A673 (cell line): ENCODE measurements around the gene SPAG9. TPM values are rescaled to one million over a fixed set of nuclear protein-coding genes. Genes with fewer than 3 reads are reported as not detected.

ENCODE experiments used
- BruUV-seq: library from RNA; stranded (reverse); fragments of 400-500 nt; replicated peaks from 2 replicates; lab custom pipeline; 2021; lab: Mats Ljungman, UMichigan
- CTCF ChIA-PET: fragments of 300-600 bp; sonication (Branson Sonifier 250); formaldehyde crosslinking; loops from one replicate; lab custom pipeline; 2022; ENCODE audit warnings: antibody characterized with exemption; lab: Charles Lee
- POLR2A ChIA-PET: fragments of 300-600 bp; sonication (Branson Sonifier 250); formaldehyde crosslinking; loops from one replicate; lab custom pipeline; 2022; ENCODE audit warnings: antibody characterized with exemption; ENCODE audit not compliant: low non-redundant PET; lab: Charles Lee
- DNase-seq: peaks from one replicate; pipeline ENCODE4 v3.0.0-alpha.2; 2015; ENCODE audit warnings: low spot score
- H3K27ac ChIP-seq: fragments of 200-600 bp; sonication (generic); 2 replicates; pipeline ENCODE4 v1.5.1; 2016; ENCODE audit warnings: mixed run types, low read depth, mild to moderate bottlenecking, mixed read lengths, antibody characterized with exemption, low read length; ENCODE audit not compliant: poor library complexity, severe bottlenecking
- H3K27me3 ChIP-seq: fragments of 200-600 bp; sonication (generic); replicated peaks from 2 replicates; pipeline ENCODE4 v1.6.1; 2017; ENCODE audit warnings: mixed run types, low read depth, mild to moderate bottlenecking, mixed read lengths, antibody characterized with exemption, low read length; ENCODE audit not compliant: insufficient read depth, poor library complexity
- H3K36me3 ChIP-seq: fragments of 200-600 bp; sonication (generic); 2 replicates; pipeline ENCODE4 v1.6.1; 2016; ENCODE audit warnings: mixed run types, mild to moderate bottlenecking, mixed read lengths, antibody characterized with exemption, low read length; ENCODE audit not compliant: insufficient read depth, poor library complexity, severe bottlenecking
- H3K4me1 ChIP-seq: fragments of 200-600 bp; sonication (generic); 2 replicates; pipeline ENCODE4 v1.6.1; 2017; ENCODE audit warnings: mixed run types, mild to moderate bottlenecking, mixed read lengths, antibody characterized with exemption, low read length; ENCODE audit not compliant: insufficient read depth, poor library complexity, severe bottlenecking
- H3K4me3 ChIP-seq: fragments of 200-600 bp; sonication (generic); 2 replicates; pipeline ENCODE4 v1.5.1; 2016; ENCODE audit warnings: low read depth, mixed run types, mild to moderate bottlenecking, mixed read lengths, low read length; ENCODE audit not compliant: poor library complexity, severe bottlenecking
- H3K9me3 ChIP-seq: fragments of 200-600 bp; sonication (generic); 2 replicates; pipeline ENCODE4 v1.6.1; 2016; ENCODE audit warnings: mixed run types, low read depth, mild to moderate bottlenecking, mixed read lengths, antibody characterized with exemption, low read length; ENCODE audit not compliant: poor library complexity, severe bottlenecking
- CTCF ChIP-seq: fragments of 300-800, 200-600 bp; sonication (generic); conservative IDR thresholded peaks from 2 replicates; pipeline ENCODE4 v1.5.1; 2017; ENCODE audit warnings: low read depth, mild to moderate bottlenecking, antibody characterized with exemption, low read length, moderate library complexity, mixed read lengths
- EZH2 ChIP-seq: fragments of 200-600 bp; sonication (generic); IDR thresholded peaks from 2 replicates; pipeline ENCODE4 v1.6.1; 2017; ENCODE audit warnings: borderline replicate concordance, low read depth, mild to moderate bottlenecking, mixed read lengths, antibody characterized with exemption, low read length; ENCODE audit not compliant: poor library complexity, severe bottlenecking
- intact Hi-C: fragments of 100-400 bp; cut with micrococcal nuclease; formaldehyde crosslinking; loops from one replicate; pipeline ENCODE4 v1.10.0; 2022; ENCODE audit not compliant: unreplicated experiment
- total RNA-seq: library from RNA; stranded (reverse); gene quantifications from 2 replicates; pipeline ENCODE4 v1.2.3, GENCODE V29; 2021

Gene SPAG9
- total RNA-seq, 1 experiment from 2014 or later = 82.0 TPM

- no peak for DNase-seq
- no peak for TF ChIP-seq EZH2
- no peak for TF ChIP-seq CTCF
- no peaks in the 10 kb centered on the region for H3K36me3 ChIP-seq
- ChIA-PET CTCF (interaction anchor here (0.7 kb wide), 1 partner anchor 31 kb away, joined by 6 read pairs; no protein-coding TSS in a partner anchor), POLR2A (no interaction called here)
- H3K27ac ChIP-seq = no peak overlapping the region
- peaks cover 52% of the 10 kb centered on the region for H3K4me1 ChIP-seq
- H3K27me3 ChIP-seq = no peaks in the 10 kb centered on the region
- intact Hi-C loops = no loop called here
- H3K4me3 ChIP-seq = no peak overlapping the region
- BruUV-seq = no TSS peak
- H3K9me3 ChIP-seq = no peaks in the 10 kb centered on the region
These were observed 168.7 kb downstream of the SPAG9 start for GRCh38 chr17:50952013-50952412.

GRCh38 chr17:50949989-50950877 is 170.4 kb downstream of the SPAG9 start:
- intact Hi-C loops = no loop called here

More at GRCh38 chr17:50949989-50950877, 170.4 kb downstream of the SPAG9 start:
- H3K4me1 ChIP-seq = peaks cover 37% of the 10 kb centered on the region
- POLR2A ChIA-PET = no interaction called here
- H3K36me3 ChIP-seq = no peaks in the 10 kb centered on the region
- CTCF ChIA-PET = no interaction called here
- H3K4me3 ChIP-seq = no peak overlapping the region
- TF ChIP-seq EZH2 (no peak), CTCF (peak; percentile 54)
- BruUV-seq = no TSS peak
- H3K9me3 ChIP-seq = no peaks in the 10 kb centered on the region
- no peak overlapping the region for H3K27ac ChIP-seq
- H3K27me3 ChIP-seq = no peaks in the 10 kb centered on the region
- DNase-seq = peak; percentile 48
